HepG2 (cell line): ENCODE measurements around the gene ST8SIA6. TPM values are rescaled to one million over a fixed set of nuclear protein-coding genes. Genes with fewer than 3 reads are reported as not detected.
"Not testable (repeated sequence)": the region's sequence is repeated elsewhere in the genome, so short reads cannot be mapped to it uniquely, and the experiment has no call there.

ENCODE experiments used
- ATAC-seq: fragments of 200-7000 bp; cut with Tn5 transposase; 3 replicates; pipeline ENCODE4 v1.9.1; 2020; ENCODE audit warnings: mild to moderate bottlenecking, moderate library complexity
- BruUV-seq: library from RNA; stranded (reverse); fragments of 400-500 nt; replicated peaks from 2 replicates; lab custom pipeline; 2021; lab: Mats Ljungman, UMichigan
- CTCF ChIA-PET: fragments of 300-600 bp; formaldehyde crosslinking; extraction: SDS; loops from one replicate; lab custom pipeline; 2021; ENCODE audit warnings: low total read pairs, inconsistent platforms, low intra/inter-chr PET ratio; lab: Yijun Ruan, JAX
- POLR2A ChIA-PET: fragments of 350-600 bp; sonication (Branson Sonifier 250); formaldehyde crosslinking; loops from one replicate; lab custom pipeline; 2020; ENCODE audit warnings: antibody characterized with exemption, inconsistent platforms; lab: Yijun Ruan, JAX
- DNase-seq: peaks from one replicate; pipeline ENCODE4 v3.0.0-alpha.2; 2015; ENCODE audit warnings: low spot score
- FAIRE-seq: peaks from 3 replicates; lab custom pipeline; 2011; peaks lifted over from hg19 to GRCh38; lab: Jason Lieb, UNC
- H2AFZ ChIP-seq: one replicate; pipeline ENCODE4 v1.6.1; 2011; ENCODE audit warnings: low read length, inconsistent platforms
- H3K27ac ChIP-seq: fragments of 300-600 bp; 3 replicates; pipeline ENCODE4 v1.8.0; 2011; ENCODE audit warnings: mixed run types, mild to moderate bottlenecking, mixed read lengths, low read length, inconsistent platforms; ENCODE audit not compliant: insufficient read depth; ENCODE audit errors: extremely low read length
- H3K27me3 ChIP-seq, 2 experiments: fragments of 200-600 bp in 1 of 2; 2 replicates in 1 of 2; 3 replicates in 1 of 2; pipeline versions ENCODE4 v1.6.0 to v1.8.0; 2011; ENCODE audit warnings: low read length in 2 of 2, mild to moderate bottlenecking in 2 of 2, moderate library complexity in 2 of 2, inconsistent platforms in 1 of 2; ENCODE audit not compliant: insufficient read depth in 2 of 2, control insufficient read depth in 1 of 2
- H3K36me3 ChIP-seq, 2 experiments: fragments of 200-600 bp in 1 of 2; replicated peaks in 1 of 2; 2 replicates in 1 of 2; 3 replicates in 1 of 2; pipeline versions ENCODE4 v1.5.1 to v1.8.0; 2011; ENCODE audit warnings: low read length in 2 of 2, inconsistent platforms in 1 of 2; ENCODE audit not compliant: insufficient read depth in 2 of 2, control insufficient read depth in 1 of 2
- H3K4me1 ChIP-seq: 2 replicates; pipeline ENCODE4 v1.5.1; 2012; ENCODE audit warnings: low read length, inconsistent platforms; ENCODE audit not compliant: insufficient read depth
- H3K4me2 ChIP-seq: 2 replicates; pipeline ENCODE4 v1.6.0; 2011; ENCODE audit warnings: low read depth, low read length, inconsistent platforms
- H3K4me3 ChIP-seq, 3 experiments: fragments of 200-600 bp in 1 of 3; sonication (generic), shearing (Covaris generic) in 1 of 3; replicated peaks in 1 of 3; 2 replicates each; pipeline ENCODE4 v1.5.1; 2011 to 2016; ENCODE audit warnings: low read length in 3 of 3, inconsistent platforms in 2 of 3, low read depth in 2 of 3, mild to moderate bottlenecking in 2 of 3, control low read depth in 1 of 3, mixed read lengths in 1 of 3; ENCODE audit not compliant: insufficient read depth in 1 of 3
- H3K79me2 ChIP-seq: one replicate; pipeline ENCODE4 v1.6.1; 2011; ENCODE audit warnings: low read length, inconsistent platforms; ENCODE audit not compliant: insufficient read depth
- H3K9ac ChIP-seq: 2 replicates; pipeline ENCODE4 v1.6.0; 2011; ENCODE audit warnings: mild to moderate bottlenecking, low read depth, low read length, inconsistent platforms; ENCODE audit not compliant: insufficient read depth
- H3K9me3 ChIP-seq: 2 replicates; pipeline ENCODE4 v1.5.1; 2012; ENCODE audit warnings: mild to moderate bottlenecking, low read length
- H4K20me1 ChIP-seq: 2 replicates; pipeline ENCODE4 v1.6.0; 2011; ENCODE audit warnings: inconsistent platforms, mild to moderate bottlenecking, low read length, moderate library complexity; ENCODE audit not compliant: insufficient read depth
- MBNL3 ChIP-seq: fragments of 250-450 bp; sonication (Bioruptor Pico); conservative IDR thresholded peaks from 2 replicates; pipeline ENCODE4 v1.8.0; 2022; ENCODE audit warnings: mild to moderate bottlenecking, inconsistent platforms
- WGBS: methylation state at CpG from one replicate; pipeline ENCODE4 v1.1.6; 2017; ENCODE audit warnings: low lambda C conversion rate; 5-methylcytosine and 5-hydroxymethylcytosine counted together
- in situ Hi-C: cut with HindIII; loops from 2 replicates; pipeline ENCODE4 v1.10.0; 2017; ENCODE audit warnings: low pct_unique_long_range_greater_than_20kb; ENCODE audit not compliant: extremely low pct_ligation_motif_present
- intact Hi-C: fragments of 100-400 bp; cut with micrococcal nuclease; formaldehyde crosslinking; loops from one replicate; pipeline ENCODE4 v1.10.0; 2022; ENCODE audit not compliant: unreplicated experiment
- polyA plus RNA-seq, 8 experiments: library from polyadenylated mRNA; depleted of rRNA in 3 of 8; stranded (reverse) in 7 of 8; unstranded in 1 of 8; fragments of >200 nt; fragmentation: Illumina TruSeq in 4 of 8; extraction: Trizol in 4 of 8; gene quantifications; 2 replicates each; pipeline versions ENCODE4 v1.2.1 to v1.2.3, GENCODE V29; 2011 to 2016; ENCODE audit warnings: low read depth in 4 of 8, missing spikeins in 1 of 8, mixed read lengths in 1 of 8; ENCODE audit not compliant: insufficient read depth in 1 of 8
- total RNA-seq, 5 experiments: library from RNA; depleted of rRNA; stranded (reverse); fragments of >200 nt; fragmentation: Illumina TruSeq; extraction: Trizol; gene quantifications; 2 replicates each; pipeline ENCODE4 v1.2.3, GENCODE V29; 2016; ENCODE audit warnings: low read depth in 1 of 5
- TF ChIP-seq, protein P1 (sequence below): sonication (generic); formaldehyde crosslinking; IDR thresholded peaks from 2 replicates; pipeline ENCODE4 v1.4.0; 2020; ENCODE audit warnings: mild to moderate bottlenecking, missing genetic modification reagents

Gene ST8SIA6
- total and polyA plus RNA-seq, 2 of the 13 experiments (the other 11 are each of a cell fraction or from before 2014, with no cell fraction given): not detected

DNA sequence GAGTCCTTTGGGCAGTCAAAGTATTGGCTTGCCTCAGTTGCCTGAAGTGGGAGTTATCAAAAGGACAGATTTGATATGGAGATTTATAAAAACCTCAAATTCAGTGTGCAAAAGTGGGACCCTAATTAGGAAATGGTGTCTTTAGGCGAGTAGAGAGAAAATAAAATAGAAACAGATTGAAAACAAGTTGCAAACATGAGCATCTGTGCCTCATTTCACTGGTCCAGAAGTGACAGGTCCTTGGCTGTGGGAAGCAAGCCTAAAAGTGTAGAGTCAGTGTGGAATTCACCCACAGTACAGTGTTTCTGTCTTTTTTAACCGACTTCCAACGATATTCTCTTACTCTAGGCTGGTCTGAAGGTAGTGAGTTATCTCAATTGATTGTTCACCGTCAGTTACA lies 51.2 kb downstream of the ST8SIA6 start (continued):
- TF ChIP-seq, protein P1, sequence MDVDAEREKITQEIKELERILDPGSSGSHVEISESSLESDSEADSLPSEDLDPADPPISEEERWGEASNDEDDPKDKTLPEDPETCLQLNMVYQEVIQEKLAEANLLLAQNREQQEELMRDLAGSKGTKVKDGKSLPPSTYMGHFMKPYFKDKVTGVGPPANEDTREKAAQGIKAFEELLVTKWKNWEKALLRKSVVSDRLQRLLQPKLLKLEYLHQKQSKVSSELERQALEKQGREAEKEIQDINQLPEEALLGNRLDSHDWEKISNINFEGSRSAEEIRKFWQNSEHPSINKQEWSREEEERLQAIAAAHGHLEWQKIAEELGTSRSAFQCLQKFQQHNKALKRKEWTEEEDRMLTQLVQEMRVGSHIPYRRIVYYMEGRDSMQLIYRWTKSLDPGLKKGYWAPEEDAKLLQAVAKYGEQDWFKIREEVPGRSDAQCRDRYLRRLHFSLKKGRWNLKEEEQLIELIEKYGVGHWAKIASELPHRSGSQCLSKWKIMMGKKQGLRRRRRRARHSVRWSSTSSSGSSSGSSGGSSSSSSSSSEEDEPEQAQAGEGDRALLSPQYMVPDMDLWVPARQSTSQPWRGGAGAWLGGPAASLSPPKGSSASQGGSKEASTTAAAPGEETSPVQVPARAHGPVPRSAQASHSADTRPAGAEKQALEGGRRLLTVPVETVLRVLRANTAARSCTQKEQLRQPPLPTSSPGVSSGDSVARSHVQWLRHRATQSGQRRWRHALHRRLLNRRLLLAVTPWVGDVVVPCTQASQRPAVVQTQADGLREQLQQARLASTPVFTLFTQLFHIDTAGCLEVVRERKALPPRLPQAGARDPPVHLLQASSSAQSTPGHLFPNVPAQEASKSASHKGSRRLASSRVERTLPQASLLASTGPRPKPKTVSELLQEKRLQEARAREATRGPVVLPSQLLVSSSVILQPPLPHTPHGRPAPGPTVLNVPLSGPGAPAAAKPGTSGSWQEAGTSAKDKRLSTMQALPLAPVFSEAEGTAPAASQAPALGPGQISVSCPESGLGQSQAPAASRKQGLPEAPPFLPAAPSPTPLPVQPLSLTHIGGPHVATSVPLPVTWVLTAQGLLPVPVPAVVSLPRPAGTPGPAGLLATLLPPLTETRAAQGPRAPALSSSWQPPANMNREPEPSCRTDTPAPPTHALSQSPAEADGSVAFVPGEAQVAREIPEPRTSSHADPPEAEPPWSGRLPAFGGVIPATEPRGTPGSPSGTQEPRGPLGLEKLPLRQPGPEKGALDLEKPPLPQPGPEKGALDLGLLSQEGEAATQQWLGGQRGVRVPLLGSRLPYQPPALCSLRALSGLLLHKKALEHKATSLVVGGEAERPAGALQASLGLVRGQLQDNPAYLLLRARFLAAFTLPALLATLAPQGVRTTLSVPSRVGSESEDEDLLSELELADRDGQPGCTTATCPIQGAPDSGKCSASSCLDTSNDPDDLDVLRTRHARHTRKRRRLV: no peak
- no peak for TF ChIP-seq MBNL3 (CRISPR knock-in tag)

DNA sequence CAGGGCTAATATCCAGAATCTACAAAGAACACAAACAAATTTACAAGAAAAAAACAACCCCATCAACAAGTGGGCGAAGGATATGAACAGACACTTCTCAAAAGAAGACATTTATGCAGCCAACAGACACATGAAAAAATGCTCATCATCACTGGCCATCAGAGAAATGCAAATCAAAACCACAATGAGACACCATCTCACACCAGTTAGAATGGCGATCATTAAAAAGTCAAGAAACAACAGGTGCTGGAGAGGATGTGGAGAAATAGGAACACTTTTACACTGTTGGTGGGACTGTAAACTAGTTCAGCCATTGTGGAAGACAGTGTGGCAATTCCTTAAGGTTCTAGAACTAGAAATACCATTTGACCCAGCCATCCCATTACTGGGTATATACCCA lies 52.4 kb downstream of the ST8SIA6 start:
- H3K27me3 ChIP-seq, POLR2A ChIA-PET, H3K9ac ChIP-seq, CTCF ChIA-PET, intact Hi-C loops, H3K36me3 ChIP-seq, H3K4me3 ChIP-seq, H3K79me2 ChIP-seq, H3K4me1 ChIP-seq, in situ Hi-C loops, H3K27ac ChIP-seq, H4K20me1 ChIP-seq, H3K4me2 ChIP-seq, DNase-seq, H2AFZ ChIP-seq, ATAC-seq, FAIRE-seq, BruUV-seq, H3K9me3 ChIP-seq: not testable (repeated sequence)
- WGBS: 0% methylated on average over 1 of the region's 2 CpGs
